Glomerular endothelial cell (primary cell): ENCODE measurements around the gene SPDYE9. TPM values are rescaled to one million over a fixed set of nuclear protein-coding genes. Genes with fewer than 3 reads are reported as not detected.
"Not testable (repeated sequence)": the region's sequence is repeated elsewhere in the genome, so short reads cannot be mapped to it uniquely, and the experiment has no call there.

ENCODE experiments used
- DNase-seq: peaks from one replicate; pipeline ENCODE4 v3.0.0-alpha.2; 2011; ENCODE audit warnings: low read depth, low spot score; ENCODE audit errors: extremely low read depth
- total RNA-seq: library from RNA; depleted of rRNA; stranded (reverse); fragments of >200 nt; gene quantifications from 2 replicates; pipeline ENCODE4 v1.2.3, GENCODE V29; 2015

Gene SPDYE9, protein sequence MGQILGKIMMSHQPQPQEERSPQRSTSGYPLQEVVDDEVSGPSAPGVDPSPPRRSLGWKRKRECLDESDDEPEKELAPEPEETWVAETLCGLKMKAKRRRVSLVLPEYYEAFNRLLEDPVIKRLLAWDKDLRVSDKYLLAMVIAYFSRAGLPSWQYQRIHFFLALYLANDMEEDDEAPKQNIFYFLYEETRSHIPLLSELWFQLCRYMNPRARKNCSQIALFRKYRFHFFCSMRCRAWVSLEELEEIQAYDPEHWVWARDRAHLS
- not detected in 2 replicates for total RNA-seq

GRCh38 chr7:73085938-73086337 is at the start of gene SPDYE9:
Gene SPDYE9 (minus strand): TSS chr7:73086038. CDS start chr7:73084238, 1,800 bp downstream.
- not testable (repeated sequence) for DNase-seq

GRCh38 chr7:73134866-73135265 is 49.0 kb upstream of the SPDYE9 start:
- not testable (repeated sequence) for DNase-seq

DNA sequence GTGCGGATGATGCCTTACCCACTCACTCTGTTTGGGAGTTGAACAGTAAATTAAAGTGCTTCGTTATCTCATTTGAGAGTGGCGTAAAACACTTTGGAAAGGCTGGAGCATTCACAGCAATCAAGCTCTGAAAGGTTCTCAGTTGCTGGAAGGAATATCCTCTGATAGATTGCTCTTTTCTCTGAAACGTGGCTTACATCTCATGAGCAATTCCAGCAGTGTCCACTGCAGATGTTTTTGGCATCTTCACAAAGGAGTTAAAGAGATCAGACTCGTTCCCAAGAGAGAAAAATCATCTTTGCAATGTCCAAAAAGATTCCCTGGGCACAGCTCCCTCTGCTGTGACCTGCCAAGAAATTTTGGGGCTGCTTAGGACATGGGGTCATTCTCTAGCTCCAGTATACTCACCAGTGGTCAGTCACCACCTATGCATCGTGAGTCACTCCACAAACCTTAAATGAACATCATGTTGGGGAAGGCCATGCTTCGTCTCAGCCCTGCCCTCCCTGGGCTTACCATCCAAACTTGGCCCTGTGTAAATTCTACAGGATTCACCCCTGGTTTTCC is 46.9 kb upstream of the SPDYE9 start:
- DNase-seq: not testable (repeated sequence)

DNA sequence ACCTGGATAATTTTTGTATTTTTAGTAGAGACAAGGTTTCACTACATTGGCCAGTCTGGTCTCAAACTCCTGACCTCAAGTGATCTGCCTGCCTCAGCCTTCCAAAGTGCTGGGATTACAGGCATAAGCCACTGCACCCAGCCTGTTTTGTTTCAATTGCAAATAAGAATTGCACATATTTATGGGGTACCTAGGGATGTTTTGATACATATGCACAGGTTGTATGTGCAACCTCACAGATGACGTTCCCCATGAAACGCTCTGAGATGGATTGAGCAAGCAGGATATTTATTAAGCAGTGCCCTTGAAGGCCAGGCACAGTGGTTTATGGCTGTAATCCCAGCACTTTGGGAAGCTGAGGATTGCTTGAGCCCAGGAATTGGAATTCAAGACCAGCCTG is 44.8 kb upstream of the SPDYE9 start:
- not testable (repeated sequence) for DNase-seq

DNA sequence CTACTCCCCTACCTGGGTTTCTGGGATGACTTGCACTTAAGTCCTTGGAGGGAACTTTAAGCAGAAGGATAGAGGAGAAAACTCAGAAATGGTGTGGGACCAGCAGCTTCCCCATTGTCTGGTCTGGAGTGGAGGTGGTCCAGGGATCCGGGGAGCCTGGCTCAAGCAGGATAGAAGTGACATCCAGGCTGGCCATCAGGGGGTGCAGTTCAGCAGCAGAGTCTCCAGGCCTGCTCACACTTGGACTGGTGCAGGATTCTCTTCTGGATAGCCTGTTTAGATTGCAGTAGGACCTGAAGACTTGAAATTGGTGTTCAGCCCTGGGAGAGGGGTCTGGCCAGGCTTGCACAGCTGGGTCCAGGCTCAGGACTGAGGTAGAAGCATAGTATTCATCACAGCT is 38.3 kb upstream of the SPDYE9 start:
- DNase-seq: not testable (repeated sequence)

DNA sequence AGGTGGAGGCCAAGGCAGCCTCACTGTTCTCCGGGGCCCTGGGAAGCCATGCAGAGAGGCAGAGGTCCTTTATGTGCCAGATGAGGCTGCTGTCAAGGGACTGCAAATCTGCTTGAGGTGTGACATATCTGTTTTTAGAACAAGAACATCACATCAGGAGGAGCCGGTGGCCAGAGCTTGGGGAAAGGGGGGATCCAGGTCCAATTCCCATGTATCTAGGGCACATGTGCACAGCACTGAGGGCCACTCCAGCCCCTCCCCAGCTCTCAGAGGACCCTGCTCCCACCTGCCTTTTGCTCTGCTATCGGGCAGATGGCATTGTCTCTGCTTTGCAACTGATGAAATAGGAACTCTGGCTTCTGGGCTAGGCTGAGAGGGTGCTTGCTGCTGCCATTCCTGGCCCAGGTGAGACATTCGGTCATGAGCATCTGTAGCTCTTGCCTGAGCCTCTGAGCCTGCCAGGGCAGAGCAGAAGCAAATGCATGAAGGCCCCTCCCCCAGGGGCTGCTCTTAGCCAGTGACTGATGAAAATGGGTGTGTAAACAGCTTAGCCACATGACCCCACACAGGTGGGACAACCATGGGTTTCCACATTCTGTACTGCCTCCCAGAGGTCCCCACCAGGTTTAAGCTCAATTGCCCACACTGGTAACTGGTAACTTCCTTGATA is 37.1 kb upstream of the SPDYE9 start:
- not testable (repeated sequence) for DNase-seq

DNA sequence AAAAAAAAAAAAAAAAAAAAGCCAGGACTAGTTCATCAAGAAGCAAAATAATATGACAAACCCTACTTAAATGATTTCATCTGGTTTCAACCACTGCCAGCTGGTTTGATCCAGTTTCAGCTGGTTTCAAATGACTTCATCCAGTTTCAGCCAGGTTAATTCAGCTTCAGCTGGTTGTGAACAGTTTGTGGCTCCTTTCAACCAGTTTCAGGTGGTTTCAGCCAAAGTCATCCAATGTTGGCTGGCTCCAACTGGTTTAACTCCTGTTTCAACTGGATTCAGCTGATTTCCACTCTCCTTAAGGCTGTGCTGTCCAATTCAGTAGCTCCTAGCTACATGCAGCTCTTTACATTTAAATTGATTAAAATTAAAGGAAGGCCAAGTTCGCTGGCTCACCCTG is 32.3 kb upstream of the SPDYE9 start:
- DNase-seq: not testable (repeated sequence)

DNA sequence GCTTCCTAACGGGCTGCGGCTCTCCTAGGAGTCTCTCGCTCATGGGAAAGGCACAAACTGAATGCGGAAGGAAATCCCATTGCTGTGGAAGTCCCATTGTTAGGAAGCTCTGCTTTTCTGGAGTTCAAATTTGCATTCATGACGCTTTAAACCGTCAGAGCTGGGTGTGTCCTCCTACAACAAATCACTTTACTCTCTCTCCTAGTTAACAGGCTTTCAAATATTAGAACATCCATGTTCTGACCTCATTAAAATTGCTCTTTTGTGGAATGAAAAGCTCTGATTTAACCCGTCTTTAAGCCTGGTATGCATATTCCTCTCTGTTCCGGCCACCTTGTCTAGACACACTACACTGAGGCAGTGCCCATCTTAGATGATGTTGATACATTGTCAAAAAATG is 28.0 kb downstream of the SPDYE9 start, which contains the start of gene SPDYE11:
TSS of gene SPDYE11 (minus strand) at position 101 of the 400 bp plus-strand sequence. CDS start 1,800 bp downstream, outside the sequence.
- not testable (repeated sequence) for DNase-seq

DNA sequence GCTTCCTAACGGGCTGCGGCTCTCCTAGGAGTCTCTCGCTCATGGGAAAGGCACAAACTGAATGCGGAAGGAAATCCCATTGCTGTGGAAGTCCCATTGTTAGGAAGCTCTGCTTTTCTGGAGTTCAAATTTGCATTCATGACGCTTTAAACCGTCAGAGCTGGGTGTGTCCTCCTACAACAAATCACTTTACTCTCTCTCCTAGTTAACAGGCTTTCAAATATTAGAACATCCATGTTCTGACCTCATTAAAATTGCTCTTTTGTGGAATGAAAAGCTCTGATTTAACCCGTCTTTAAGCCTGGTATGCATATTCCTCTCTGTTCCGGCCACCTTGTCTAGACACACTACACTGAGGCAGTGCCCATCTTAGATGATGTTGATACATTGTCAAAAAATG is 56.2 kb downstream of the SPDYE9 start, which contains the start of gene SPDYE8:
TSS of gene SPDYE8 (minus strand) at position 101 of the 400 bp plus-strand sequence. CDS start 1,800 bp downstream, outside the sequence.
- not testable (repeated sequence) for DNase-seq

Other genes with a start within 250 kb of the SPDYE9 start
- gene POM121, start 160.9 kb downstream of the SPDYE9 start, total RNA-seq: 15.7 and 28.2 TPM in 2 replicates
- 0.76 TPM in 1 of 2 replicates, not detected in the other for gene TRIM74, start 116.6 kb downstream of the SPDYE9 start, total RNA-seq
- not detected in 2 replicates for gene SPDYE8, start 56.3 kb downstream of the SPDYE9 start, total RNA-seq
- gene SPDYE11, start 28.1 kb downstream of the SPDYE9 start, total RNA-seq: not detected in 2 replicates
- 8.9 and 11.9 TPM in 2 replicates for gene NSUN5, start 222.8 kb upstream of the SPDYE9 start, total RNA-seq
- not detected in 2 replicates for gene TRIM50, start 242.0 kb upstream of the SPDYE9 start, total RNA-seq
- gene FKBP6, start 242.1 kb upstream of the SPDYE9 start, total RNA-seq: not detected in 2 replicates